Daoy (cell line): ENCODE data around the gene SFMBT1. TPM values are rescaled to one million over a fixed set of nuclear protein-coding genes. Genes with fewer than 3 reads are reported as not detected.
A peak's percentile ranks its signal among the peaks of the same experiment; 100 is the strongest.

Experiments used
- DNase-seq: peaks from one replicate; pipeline ENCODE4 v3.0.0-alpha.2; 2015; ENCODE audit warnings: low read depth
- total RNA-seq: library from RNA; depleted of rRNA; stranded (reverse); fragments of >200 nt; shearing (Covaris generic); gene quantifications from 2 replicates; pipeline ENCODE4 v1.2.3, GENCODE V29; 2014; rRNA removed

Gene SFMBT1, protein sequence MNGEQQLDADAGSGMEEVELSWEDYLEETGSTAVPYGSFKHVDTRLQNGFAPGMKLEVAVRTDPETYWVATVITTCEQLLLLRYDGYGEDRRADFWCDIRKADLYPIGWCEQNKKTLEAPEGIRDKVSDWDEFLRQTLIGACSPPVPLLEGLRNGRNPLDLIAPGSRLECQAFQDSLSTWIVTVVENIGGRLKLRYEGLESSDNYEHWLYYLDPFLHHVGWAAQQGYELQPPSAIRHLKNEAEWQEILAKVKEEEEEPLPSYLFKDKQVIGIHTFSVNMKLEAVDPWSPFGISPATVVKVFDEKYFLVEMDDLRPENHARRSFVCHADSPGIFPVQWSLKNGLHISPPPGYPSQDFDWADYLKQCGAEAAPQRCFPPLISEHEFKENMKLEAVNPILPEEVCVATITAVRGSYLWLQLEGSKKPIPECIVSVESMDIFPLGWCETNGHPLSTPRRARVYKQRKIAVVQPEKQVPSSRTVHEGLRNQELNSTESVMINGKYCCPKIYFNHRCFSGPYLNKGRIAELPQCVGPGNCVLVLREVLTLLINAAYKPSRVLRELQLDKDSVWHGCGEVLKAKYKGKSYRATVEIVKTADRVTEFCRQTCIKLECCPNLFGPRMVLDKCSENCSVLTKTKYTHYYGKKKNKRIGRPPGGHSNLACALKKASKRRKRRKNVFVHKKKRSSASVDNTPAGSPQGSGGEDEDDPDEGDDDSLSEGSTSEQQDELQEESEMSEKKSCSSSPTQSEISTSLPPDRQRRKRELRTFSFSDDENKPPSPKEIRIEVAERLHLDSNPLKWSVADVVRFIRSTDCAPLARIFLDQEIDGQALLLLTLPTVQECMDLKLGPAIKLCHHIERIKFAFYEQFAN
- 11.7 and 18.3 TPM in 2 replicates for total RNA-seq

DNA sequence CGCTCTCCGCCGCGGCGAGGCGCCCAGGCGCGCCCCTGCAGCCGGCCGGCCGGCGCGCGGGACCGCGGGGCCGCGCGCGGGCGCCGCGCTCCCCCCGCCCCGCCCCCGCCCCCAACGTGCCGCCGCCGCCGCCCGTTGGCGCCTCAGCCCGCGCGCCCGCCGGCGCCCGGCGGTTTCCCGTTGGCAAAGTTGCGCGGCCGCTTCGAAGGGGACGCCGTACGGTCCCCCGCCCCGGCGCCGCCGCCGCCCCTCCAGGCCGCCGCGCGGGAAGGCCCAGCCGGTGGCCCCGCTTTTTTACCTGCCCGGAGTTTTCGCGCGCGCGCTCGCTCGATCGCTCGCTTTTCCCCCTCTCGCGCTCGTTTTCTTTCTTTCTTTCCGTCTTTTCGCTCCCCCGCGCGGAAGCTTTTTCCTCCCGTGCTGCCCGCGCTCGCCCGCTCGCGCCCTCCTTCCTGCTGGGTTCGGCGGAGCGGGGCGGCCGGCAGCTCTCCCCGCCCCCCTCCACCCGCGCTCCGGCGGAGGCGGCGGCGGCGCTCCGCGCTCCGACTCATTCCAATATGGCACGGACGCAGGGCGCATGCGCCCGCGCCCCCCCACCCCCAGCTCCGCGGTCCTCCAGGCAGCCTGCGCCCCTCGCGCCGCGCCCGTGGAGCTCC, at the start of gene SFMBT1:
SFMBT1 (minus strand) TSS at position 556 of the 653 bp plus-strand sequence. CDS start 76,945 bp downstream, outside the sequence.
- DNase-seq, result peak; percentile 78

DNA sequence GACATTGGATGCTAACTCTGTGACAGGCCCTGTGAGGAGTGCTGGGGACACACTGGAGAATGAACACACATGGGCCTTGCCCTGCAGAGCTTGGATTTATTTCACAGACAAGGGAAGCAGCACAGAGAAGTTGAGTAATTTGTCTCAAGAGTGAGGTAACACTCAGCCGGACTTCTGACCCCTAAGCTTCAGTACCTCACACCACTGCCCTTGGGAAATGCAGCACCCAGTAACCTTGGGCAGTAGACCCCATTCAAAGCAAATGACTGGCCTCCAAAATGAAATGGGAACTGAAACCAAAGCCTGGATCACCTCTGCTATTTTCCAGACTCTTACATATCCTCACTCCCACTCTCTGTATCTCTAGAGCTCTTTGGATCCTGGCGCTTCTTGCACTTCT, 47.1 kb upstream of the SFMBT1 start:
- DNase-seq, result no peak

DNA sequence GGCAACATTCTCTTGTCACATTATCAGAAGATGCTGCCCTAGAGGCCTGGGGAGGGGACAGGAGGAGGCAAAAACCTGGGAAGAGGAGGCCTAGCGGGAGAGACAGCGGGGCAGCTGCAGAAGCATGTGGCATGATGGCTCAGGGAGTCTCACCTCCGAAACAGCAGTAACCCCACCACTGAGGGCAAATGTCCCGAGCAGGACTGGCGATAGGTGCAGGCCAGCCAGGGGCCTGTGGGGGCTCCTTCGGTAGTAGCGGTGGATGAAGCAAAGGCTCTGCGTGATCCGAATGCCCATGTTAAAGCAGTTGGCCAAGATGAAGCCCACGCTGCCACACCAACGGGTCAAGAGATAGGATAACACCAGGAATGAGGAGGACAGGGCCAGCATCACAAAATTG, 46.3 kb upstream of the SFMBT1 start:
- no peak for DNase-seq

DNA sequence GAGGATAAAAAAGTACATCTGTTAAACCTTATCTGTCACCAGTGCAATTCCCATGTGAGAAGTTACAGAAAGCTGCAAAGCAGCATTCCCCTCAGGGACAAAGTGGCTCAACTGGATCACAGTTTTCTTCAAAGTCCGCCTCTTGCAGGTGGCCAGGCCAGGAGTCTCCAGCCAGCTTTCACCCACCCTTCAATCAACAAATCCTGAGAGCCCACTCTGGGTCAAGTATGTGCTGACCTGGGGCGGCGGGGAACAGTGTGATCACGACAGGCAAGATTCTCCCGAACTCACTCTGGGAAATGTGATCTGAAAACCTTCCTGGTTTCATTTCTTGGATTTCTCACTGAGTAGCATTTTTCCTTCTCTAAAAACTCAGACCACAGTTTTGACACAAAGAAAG, 45.1 kb upstream of the SFMBT1 start:
- DNase-seq, result no peak

DNA sequence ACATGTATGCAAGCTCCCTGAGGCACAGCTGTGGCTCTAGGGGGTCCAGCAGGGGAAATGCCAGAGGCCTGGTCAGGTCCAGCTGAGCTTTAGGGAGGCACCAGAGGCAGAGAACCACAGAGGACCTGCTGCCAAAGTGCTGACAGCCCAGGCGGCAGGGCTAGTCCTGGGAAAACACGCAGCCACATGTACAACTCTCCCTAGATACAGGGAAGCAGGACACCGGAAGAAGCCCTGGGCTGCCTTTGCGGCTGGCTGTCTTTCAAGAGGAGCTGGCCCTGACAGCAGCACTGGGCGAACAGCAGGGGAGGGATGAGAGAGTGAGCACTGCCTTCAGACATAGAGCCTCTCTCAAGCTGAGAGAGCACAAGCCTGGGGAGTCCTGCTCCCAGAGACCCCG, 43.6 kb upstream of the SFMBT1 start:
- DNase-seq, result no peak

DNA sequence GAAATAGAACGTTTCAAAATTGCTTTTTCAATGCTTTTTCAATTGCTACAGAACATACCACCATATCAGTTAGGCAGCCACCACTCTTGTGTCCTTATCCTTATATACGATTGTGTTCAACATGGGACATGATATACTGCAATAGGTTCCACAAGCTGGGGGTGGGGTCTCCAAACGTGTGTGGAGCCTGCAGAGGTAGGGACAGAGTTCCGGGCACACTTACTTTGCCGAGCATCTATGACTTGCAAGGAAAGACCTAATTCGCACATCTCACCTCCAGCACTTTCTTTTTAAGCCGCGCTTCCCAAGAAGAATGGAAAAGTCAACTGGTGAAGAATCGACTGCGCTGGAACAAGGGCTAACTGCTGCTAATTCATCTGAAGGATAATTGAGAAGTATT, 39.6 kb upstream of the SFMBT1 start:
- no peak for DNase-seq

DNA sequence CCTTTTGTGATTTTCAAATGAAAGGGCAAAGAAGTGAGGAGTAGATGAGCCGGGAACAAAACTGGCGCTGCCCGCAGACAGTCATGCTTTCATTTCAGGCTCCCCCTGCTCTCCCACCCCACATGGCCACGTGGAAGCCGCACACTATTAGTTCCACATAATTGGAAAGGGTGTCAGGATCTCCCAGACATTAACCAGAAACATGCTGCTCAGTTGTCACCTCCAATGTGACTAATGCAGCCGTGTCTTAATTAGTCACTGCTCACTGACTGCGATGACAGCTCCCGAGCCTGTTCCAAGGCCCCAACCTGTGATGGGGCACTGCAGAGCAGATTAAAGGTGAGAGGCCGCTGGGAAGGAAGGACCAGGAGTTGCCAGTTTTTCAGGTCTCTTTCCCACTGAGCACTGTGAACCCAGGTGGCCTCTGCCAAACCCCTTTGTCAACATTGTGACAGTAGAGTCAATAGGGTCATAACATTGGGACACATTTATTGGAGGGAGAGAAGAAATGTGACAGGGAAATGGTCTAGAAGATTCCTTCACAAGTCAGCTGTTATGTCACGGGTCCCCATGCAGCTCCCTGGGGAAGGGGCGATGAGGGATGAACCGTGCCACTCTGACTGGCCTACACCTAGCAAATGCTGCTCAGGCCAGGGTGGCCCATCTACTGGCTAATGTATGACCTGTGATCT, 38.6 kb upstream of the SFMBT1 start:
- peak; percentile 46 for DNase-seq

DNA sequence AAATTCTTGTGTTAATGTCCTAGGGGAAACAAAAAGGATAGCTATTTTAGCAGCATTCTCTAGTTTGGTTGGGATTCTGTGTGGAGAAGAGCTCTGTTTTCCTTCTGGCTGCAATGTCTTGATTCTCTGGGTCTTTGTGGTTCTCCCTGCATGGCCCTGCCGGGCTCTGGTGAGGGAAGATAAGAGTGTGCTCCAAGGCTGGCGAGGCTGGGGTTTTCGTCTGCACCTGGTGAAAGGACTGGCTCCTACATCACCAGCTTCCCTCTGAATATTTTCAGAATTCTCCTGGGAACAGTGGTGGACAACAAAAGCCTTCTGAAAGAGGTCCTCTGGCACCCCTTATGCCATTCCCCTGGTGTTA, 38.1 kb upstream of the SFMBT1 start:
- DNase-seq, result no peak

DNA sequence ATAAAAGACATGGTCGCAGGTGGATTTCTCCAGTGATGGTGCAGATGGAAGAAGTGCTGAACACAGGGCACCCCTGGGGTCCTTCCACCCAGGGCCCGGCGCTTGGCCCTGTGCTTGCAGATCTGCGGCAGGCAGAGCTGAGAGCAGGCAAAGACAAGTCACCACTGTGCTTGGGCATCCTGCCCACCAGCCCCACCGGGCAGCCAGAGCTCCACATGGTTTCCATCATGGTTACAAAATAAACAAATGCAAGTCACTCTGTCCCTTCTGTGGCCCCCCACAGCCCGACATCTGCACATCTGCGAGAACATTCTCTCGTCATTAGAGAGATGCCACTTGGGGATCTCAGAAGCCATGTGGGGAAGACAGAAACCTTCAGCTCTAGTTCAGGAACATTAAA, 37.6 kb upstream of the SFMBT1 start:
- DNase-seq, result peak; percentile 65

DNA sequence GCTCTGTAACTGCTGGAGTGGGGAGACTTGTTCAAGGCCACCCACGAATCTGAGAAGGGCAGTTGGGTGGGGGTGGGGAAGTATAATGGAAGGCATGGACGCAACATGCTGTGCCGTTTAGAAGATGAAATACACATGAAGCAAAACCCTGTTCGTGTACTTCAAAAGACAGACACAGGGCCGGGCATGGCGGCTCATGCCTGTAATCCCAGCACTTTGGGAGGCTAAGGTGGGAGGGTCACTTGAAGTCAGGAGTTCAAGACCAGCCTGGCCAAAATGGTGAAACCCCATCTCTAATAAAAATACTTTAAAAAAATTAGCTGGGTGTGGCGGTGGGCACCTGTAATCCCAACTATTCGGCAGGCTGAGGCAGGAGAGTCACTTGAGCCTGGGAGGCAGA, 36.9 kb upstream of the SFMBT1 start:
- DNase-seq, result no peak

DNA sequence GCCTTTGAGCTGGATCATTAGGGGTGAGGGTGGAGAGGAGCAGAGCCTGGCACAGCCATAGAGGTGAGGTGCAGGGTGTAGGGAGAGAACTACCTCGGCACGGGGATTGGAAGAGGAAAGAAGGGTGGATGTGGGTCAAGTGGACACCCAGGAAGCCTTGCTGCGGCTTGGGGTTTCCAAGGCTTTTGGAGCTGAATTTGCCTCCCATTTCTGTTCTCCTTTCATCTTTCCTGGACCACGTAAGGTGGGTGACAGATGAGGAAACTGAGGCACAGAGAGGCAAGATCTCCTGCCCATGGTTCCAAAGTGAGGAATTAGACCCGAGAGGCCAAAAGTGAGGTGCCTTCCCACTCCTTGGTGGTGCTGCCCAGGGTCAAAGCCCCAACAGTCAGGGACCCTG, 35.4 kb upstream of the SFMBT1 start:
- no peak for DNase-seq

DNA sequence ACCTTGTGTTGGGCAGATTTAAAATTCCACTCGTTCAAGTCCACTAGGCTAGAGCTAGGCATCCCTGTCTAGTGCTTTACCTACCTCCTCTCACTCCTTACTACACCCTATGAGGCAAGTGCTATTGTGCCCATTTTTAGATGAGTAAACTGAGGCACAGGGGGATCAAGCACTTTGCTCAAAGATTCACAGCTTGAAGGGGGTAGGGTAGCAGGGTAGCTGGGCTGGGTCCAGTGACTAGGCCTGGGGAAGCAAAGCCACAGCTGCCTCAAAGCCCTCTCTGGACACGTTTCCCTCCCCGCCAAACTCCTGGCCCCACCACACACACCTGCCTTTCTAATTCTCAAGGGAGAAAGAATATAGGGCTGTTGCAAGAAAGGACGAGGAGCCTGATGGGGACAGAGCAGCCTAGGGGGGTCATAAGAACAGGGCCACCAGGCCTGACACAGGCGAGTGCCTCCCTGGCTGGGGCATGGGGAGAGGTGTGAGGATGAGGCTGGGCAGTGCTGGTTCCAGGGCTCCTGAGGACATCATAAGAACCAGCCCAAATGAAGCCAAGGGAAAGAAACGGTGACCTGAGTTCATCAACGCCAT, 34.8 kb upstream of the SFMBT1 start:
- DNase-seq, result no peak

DNA sequence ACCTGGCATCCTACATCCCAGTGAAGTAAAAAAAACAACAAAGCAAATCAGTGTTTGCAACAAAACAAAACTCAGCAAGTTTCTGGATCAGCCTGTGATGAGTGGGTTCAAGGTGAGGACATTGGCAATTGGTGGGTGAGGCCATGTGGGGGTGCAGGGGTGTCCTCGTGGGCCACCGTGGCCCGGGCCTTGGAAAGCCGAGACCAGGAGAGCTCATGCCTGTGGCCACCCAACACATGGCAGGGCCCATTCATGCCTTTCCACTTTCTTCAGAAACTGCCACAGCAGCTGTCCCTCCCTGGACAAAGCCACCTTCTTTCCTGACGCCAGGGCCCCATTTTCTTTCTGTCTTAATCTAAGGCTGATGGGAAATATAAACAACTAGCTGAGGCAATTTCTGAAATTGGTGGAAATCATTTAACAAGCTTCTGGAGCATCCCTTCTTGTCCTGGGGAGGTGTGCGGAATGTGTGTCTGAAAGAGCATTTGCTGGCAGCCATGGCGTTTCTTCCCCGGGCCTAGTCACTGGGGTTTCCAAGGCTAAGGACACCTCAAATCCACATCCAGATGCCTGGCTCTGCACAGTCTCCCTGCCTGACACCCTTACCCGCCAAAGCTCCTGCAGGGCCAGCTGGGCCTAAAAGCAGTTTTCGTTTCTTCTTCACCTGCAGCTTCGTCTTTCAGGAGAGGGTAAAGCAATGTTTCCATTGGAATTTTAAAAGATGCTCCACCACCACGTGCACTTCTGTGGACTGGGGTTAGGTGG, 34.1 kb upstream of the SFMBT1 start:
- DNase-seq, result no peak

DNA sequence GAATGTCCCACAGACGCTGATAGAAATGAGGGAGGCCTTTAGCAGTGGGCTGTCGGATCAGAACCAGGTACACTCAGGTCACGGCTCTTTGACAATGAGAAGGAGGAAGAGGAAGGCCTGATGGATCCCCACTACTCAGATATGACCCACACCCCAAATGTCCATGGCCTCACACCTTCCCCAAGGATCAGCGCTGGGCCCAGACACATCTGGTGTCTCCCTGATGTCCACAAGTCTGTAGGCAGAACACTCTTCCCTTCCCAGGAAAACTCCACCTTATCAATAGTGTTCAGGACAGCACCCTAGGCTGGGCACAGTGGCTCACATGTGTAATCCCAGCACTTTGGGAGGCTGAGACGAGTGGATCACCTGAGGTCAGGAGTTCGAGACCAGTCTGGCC, 33.3 kb upstream of the SFMBT1 start:
- DNase-seq, result no peak

DNA sequence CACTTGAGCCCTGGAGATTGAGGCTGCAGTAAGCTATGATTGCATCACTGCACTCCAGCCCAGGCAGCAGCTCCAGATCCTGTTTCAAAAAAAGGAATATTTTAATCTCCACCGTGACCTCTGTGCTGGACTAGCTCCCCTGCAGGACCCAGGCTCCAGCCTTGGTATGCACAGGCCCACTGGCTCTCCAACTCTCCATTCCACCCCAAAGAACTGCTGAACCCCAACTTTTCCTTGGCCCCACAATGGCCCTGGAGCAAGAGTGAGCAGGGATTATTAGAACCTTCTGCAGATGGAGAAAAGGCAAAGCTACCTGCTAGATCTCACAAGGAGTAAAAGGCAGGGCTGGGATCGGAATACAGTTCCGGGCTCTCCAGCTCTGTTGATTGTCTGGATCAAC, 32.8 kb upstream of the SFMBT1 start:
- DNase-seq, result no peak

DNA sequence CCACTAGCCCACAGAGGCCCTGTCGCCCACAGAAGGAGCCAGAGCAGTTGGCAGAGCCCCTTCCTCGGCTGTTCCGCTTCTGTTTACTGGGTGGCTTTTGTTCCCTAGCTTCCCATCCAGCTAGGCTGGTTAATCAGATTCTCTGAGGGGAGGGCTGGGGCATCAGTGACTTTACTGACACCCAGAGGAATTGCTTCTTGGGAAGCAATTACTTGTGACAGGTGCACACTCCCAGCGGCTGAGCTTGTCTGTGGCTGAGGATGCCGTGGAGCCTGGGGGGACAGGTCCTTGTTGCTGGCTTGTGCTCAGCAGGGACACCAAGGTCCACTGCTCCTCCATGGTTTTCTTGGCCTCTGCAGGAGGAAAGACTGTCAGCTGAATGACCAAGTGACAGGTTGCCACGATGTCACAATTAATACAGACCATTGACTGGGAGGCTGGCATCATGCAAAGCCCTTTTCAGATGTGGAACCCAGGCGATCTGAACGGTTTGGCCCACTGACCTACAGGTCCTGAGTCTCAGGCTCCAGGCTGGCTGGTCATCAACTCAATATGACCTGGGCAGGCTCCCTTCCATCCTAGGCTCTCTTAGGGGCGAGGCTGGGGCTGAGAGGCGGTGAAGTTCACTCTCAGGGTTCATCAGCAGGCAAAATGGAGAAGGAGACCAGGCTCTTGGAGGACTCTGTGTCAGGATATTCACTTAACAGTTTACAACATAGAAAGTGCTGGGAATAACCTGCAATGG, 31.8 kb upstream of the SFMBT1 start:
- no peak for DNase-seq

DNA sequence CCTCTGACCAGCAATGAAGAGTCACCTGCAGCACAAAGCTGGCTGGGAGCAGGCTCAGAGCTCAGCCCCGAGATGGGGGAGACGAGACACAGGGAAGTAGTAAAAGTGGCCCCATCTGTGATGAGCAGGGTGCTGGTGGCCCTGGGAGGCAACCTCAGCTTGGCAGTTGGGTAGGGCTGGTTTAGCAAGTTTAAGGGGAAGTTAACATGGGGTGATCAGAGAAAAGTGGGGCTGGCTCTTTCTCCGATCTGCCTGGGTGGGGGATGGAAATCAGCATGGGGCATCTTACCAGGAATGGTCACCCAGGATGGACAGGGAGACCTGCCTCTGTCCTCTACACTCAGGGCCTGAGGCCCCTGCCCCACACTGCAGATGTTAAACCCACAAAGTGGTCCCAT, 29.9 kb upstream of the SFMBT1 start:
- no peak for DNase-seq

DNA sequence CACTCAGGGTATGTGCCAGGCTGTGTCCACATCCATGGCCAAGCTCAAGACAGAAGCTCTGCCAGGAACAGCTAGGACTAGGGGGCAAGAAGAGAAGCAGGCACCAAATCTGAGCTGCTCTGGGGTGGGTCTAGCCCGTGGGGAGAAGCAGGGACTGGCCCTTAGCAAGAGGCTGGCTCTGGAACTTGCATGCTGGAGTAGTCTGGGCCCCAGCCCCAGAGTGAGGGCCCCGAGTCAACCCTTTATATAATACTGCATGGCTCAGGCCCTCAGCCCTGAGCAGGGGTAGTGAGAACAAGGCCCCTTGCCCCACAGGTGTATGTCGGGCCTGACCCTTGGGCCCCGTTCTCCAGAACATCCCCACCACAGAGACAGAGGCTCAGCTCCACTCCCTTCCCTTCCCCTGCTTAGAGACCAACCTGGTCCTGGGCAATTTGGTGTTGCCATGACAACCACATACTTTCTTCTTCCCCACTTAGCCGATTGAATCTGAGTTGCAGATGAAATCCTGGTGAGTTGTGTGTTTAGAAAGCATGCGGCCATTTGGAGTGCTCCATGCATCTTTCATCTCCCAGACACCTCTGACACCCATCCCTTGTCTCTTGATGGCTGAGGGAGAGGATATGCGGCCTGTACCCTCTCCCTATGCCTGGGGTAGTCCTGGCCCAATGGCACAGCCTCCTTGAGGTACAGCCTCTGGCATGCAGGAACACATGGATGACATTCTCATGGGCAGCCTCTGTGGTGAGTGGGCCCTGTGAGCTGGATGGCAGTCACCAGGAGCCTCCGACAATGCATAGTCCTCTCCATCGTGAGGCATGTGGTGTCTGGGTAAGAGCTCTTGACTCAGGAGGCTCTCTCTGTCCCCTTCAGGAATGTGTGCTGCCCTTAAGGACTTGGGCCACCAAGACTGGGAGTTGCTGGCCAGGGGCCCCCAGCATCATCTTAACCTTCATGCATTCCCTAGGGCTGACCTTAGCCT, 29.2 kb upstream of the SFMBT1 start:
- DNase-seq, result no peak

DNA sequence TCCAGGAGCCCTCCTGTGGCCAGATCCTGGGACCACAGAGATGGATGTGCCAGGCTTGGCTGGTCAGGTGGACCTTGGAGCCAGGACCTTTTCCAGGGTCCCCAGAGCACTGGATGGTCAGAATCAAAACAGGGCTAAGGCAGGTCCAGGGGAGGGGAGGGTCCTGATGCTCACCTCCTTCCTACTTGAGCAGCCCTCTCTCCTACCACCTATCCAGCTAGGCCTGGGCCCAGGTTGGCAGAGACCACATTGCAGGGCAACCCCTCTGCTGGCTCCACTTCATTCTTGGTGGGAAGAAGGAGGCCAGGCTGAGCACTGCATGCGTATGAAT, 28.5 kb upstream of the SFMBT1 start:
- no peak for DNase-seq
